ENCODE measurements around the gene CCT7.
A peak's percentile ranks its signal among the peaks of the same experiment; 100 is the strongest.

Gene CCT7

GRCh38 chr2:73293534-73294171, 59.5 kb downstream of the CCT7 start, which contains the start of gene EGR4:
EGR4 (minus strand) TSS chr2:73293548; CDS start chr2:73293317, 231 bp downstream.
- peak; percentile 70 to 85 for DNase-seq (ENCODE audit: low read depth in 1 of 2, low spot score in 1 of 2)
- peak within 1 kb of the TSS; percentile 55 for H3K4me3 ChIP-seq (replicated peaks; ENCODE audit: insufficient read depth, low read length)
- TF ChIP-seq, protein P1, sequence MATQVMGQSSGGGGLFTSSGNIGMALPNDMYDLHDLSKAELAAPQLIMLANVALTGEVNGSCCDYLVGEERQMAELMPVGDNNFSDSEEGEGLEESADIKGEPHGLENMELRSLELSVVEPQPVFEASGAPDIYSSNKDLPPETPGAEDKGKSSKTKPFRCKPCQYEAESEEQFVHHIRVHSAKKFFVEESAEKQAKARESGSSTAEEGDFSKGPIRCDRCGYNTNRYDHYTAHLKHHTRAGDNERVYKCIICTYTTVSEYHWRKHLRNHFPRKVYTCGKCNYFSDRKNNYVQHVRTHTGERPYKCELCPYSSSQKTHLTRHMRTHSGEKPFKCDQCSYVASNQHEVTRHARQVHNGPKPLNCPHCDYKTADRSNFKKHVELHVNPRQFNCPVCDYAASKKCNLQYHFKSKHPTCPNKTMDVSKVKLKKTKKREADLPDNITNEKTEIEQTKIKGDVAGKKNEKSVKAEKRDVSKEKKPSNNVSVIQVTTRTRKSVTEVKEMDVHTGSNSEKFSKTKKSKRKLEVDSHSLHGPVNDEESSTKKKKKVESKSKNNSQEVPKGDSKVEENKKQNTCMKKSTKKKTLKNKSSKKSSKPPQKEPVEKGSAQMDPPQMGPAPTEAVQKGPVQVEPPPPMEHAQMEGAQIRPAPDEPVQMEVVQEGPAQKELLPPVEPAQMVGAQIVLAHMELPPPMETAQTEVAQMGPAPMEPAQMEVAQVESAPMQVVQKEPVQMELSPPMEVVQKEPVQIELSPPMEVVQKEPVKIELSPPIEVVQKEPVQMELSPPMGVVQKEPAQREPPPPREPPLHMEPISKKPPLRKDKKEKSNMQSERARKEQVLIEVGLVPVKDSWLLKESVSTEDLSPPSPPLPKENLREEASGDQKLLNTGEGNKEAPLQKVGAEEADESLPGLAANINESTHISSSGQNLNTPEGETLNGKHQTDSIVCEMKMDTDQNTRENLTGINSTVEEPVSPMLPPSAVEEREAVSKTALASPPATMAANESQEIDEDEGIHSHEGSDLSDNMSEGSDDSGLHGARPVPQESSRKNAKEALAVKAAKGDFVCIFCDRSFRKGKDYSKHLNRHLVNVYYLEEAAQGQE (IDR thresholded peaks at IDR 0.05; ENCODE audit: insufficient replicate concordance, low read depth): no peak
- TF ChIP-seq POLR2AphosphoS5 (IDR thresholded peaks at IDR 0.05; ENCODE audit: low read depth) (no peak), CTCF (IDR thresholded peaks at IDR 0.05; ENCODE audit: insufficient read depth, low read length) (no peak), GABPA (IDR thresholded peaks at IDR 0.05; ENCODE audit: low read depth) (no peak), SPI1 (IDR thresholded peaks at IDR 0.05; ENCODE audit: borderline replicate concordance, low read depth) (no peak)
- peaks cover 43% of the 10 kb centered on the region for H3K27me3 ChIP-seq (ENCODE audit: insufficient read depth, poor library complexity, severe bottlenecking)
- H3K27ac ChIP-seq (replicated peaks): no peak within 1 kb of the TSS

- H3K27ac ChIP-seq (replicated peaks): no peak overlapping the region
- H3K27me3 ChIP-seq (ENCODE audit: insufficient read depth, poor library complexity, severe bottlenecking): peaks cover 43% of the 10 kb centered on the region
- DNase-seq (ENCODE audit: low read depth in 1 of 2, low spot score in 1 of 2): no peak
- TF ChIP-seq POLR2AphosphoS5 (IDR thresholded peaks at IDR 0.05; ENCODE audit: low read depth) (no peak), SPI1 (IDR thresholded peaks at IDR 0.05; ENCODE audit: borderline replicate concordance, low read depth) (no peak), CTCF (IDR thresholded peaks at IDR 0.05; ENCODE audit: insufficient read depth, low read length) (no peak), GABPA (IDR thresholded peaks at IDR 0.05; ENCODE audit: low read depth) (no peak)
- TF ChIP-seq, protein P1 (IDR thresholded peaks at IDR 0.05; ENCODE audit: insufficient replicate concordance, low read depth): no peak
- no peak overlapping the region for H3K4me3 ChIP-seq (replicated peaks; ENCODE audit: insufficient read depth, low read length)
These were observed 60.1 kb downstream of the CCT7 start for GRCh38 chr2:73294239-73294638.

DNA sequence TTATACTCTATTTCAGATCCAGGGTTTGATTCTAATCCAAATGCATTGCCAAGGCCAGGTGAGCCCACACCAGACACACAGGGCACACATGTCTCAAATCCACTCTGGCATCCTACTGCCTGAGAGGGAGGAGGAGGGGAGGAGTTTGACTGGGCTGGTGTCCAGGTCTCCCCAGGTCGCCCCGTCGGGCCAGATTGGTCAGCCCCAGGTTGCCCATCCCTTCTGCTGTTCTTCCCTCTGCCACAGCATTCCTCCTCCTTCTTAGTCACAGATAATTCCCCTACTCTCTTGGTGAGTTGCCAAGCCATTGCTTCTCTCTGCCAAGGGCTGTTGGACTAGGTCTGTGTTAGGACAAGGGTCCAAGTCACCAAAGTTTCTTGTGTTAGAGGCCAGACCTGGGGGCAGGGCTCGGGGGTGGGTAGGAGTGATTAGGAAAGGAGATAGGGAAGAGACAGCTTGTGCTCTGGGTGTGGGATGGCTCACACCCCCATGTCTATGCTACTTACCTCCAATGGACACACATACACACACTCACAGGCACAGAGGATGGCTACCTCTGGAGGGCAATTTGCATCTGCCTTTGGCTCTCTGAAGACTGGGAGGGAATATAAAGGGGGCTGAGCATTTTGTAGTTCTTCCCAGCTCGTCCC, 61.8 kb downstream of the CCT7 start:
- no peak overlapping the region for H3K4me3 ChIP-seq (replicated peaks; ENCODE audit: insufficient read depth, low read length)
- H3K27me3 ChIP-seq (ENCODE audit: insufficient read depth, poor library complexity, severe bottlenecking): peaks cover 42% of the 10 kb centered on the region
- no peak for DNase-seq (ENCODE audit: low read depth in 1 of 2, low spot score in 1 of 2)
- H3K27ac ChIP-seq (replicated peaks): no peak overlapping the region
- TF ChIP-seq POLR2AphosphoS5 (IDR thresholded peaks at IDR 0.05; ENCODE audit: low read depth) (no peak), CTCF (IDR thresholded peaks at IDR 0.05; ENCODE audit: insufficient read depth, low read length) (no peak), GABPA (IDR thresholded peaks at IDR 0.05; ENCODE audit: low read depth) (no peak), SPI1 (IDR thresholded peaks at IDR 0.05; ENCODE audit: borderline replicate concordance, low read depth) (no peak)
- TF ChIP-seq, protein P1 (IDR thresholded peaks at IDR 0.05; ENCODE audit: insufficient replicate concordance, low read depth): no peak

All from HL-60 (cell line).